ENCODE data around the gene MEI1.

DNA sequence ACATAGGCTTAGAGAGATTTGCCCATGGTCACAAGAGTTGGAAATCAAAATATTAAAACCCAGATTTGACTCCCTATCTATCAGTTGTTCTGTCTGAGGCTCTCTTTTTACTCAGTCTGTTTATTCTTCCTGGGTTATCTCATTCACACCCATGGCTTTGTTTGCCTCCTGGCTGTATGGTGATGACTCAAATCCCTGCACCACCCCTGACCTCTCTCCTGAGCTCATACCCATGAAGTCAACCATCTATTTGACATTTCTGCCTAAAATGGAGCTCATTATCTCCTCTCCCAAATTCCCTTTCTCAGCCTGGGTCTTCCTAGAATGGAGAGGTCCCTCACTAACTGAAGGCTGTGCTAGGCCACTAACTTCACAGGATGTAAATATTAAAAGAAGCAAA is 73.3 kb downstream of the MEI1 start:
- TF ChIP-seq, protein P1, sequence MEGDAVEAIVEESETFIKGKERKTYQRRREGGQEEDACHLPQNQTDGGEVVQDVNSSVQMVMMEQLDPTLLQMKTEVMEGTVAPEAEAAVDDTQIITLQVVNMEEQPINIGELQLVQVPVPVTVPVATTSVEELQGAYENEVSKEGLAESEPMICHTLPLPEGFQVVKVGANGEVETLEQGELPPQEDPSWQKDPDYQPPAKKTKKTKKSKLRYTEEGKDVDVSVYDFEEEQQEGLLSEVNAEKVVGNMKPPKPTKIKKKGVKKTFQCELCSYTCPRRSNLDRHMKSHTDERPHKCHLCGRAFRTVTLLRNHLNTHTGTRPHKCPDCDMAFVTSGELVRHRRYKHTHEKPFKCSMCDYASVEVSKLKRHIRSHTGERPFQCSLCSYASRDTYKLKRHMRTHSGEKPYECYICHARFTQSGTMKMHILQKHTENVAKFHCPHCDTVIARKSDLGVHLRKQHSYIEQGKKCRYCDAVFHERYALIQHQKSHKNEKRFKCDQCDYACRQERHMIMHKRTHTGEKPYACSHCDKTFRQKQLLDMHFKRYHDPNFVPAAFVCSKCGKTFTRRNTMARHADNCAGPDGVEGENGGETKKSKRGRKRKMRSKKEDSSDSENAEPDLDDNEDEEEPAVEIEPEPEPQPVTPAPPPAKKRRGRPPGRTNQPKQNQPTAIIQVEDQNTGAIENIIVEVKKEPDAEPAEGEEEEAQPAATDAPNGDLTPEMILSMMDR (conservative IDR thresholded peaks at IDR 0.05; ENCODE audit: low read depth, low read length) = no peak
- TF ChIP-seq RCOR1 (IDR thresholded peaks at IDR 0.05; ENCODE audit: insufficient replicate concordance, low read length) (no peak), RAD21 (IDR thresholded peaks at IDR 0.05; ENCODE audit: low read length) (no peak), POLR2A (IDR thresholded peaks at IDR 0.05; ENCODE audit: low read depth, low read length) (no peak), RFX5 (IDR thresholded peaks at IDR 0.05; ENCODE audit: low read depth, low read length) (no peak), CHD1 (IDR thresholded peaks at IDR 0.05; ENCODE audit: low read depth, low read length) (no peak), NFE2L2 (IDR thresholded peaks at IDR 0.05; ENCODE audit: low read depth, low read length) (no peak), MXI1 (IDR thresholded peaks at IDR 0.05; ENCODE audit: borderline replicate concordance, low read depth, low read length) (no peak), SMC3 (IDR thresholded peaks at IDR 0.05; ENCODE audit: low read depth, low read length) (no peak), CEBPB (IDR thresholded peaks at IDR 0.05; ENCODE audit: low read depth, low read length) (no peak)
